IPS DF 6.9 (cell line): ENCODE data around the gene NRXN3.

Experiments
- DNase-seq: peaks from one replicate; pipeline ENCODE4 v3.0.0-alpha.2; 2013; ENCODE audit warnings: low read depth, low spot score
- H3K27ac ChIP-seq: one replicate; pipeline ENCODE4 v1.5.1; 2013; ENCODE audit warnings: low read length, control low read depth
- H3K27me3 ChIP-seq: 2 replicates; pipeline ENCODE4 v1.6.1; 2013; ENCODE audit warnings: mild to moderate bottlenecking, low read length; ENCODE audit not compliant: control insufficient read depth, insufficient read depth
- H3K36me3 ChIP-seq: 2 replicates; pipeline ENCODE4 v1.6.1; 2013; ENCODE audit warnings: low read length; ENCODE audit not compliant: control insufficient read depth, insufficient read depth
- H3K4me1 ChIP-seq: 2 replicates; pipeline ENCODE4 v1.6.1; 2013; ENCODE audit warnings: low read length; ENCODE audit not compliant: control insufficient read depth, insufficient read depth
- H3K4me3 ChIP-seq: 2 replicates; pipeline ENCODE4 v1.5.1; 2013; ENCODE audit warnings: mild to moderate bottlenecking, low read length
- H3K9me3 ChIP-seq: 2 replicates; pipeline ENCODE4 v1.6.1; 2013; ENCODE audit warnings: low read length, inconsistent platforms; ENCODE audit not compliant: control insufficient read depth, insufficient read depth
- WGBS: extraction: QIAGEN DNeasy Blood & Tissue Kit; methylation state at CpG from one replicate; pipeline ENCODE4 v1.1.7; 2013; ENCODE audit warnings: mixed read lengths, missing lambda C conversion rate; ENCODE audit not compliant: insufficient read length, insufficient coverage; 5-methylcytosine and 5-hydroxymethylcytosine counted together

NRXN3 gene

DNA sequence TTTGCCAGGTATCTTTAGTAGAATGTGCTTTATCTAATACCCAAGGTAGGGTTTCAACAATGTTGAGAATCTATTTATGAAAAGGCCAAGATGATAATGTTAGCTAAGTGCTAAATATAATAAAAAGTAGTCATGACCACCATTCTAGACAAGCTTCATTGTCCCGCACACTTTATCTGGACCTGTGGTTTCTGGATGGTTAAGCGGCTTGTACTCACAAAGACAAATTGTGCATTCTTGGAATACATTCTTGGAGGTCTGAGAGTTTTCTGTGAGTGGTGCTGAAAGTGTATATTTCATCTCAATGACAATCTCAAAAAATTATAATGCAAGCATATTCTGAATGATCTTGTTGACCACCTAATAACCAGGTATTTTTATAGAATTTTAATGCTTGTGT, 1394.2 kb downstream of the NRXN3 start:
- H3K9me3 ChIP-seq: no peaks in the 10 kb centered on the region
- WGBS: no CpG with 5 or more reads among the region's 2 CpGs
- no peaks in the 10 kb centered on the region for H3K36me3 ChIP-seq
- H3K27ac ChIP-seq: no peak overlapping the region
- H3K4me1 ChIP-seq: no peaks in the 10 kb centered on the region
- no peaks in the 10 kb centered on the region for H3K27me3 ChIP-seq
- no peak for DNase-seq
- no peak overlapping the region for H3K4me3 ChIP-seq

DNA sequence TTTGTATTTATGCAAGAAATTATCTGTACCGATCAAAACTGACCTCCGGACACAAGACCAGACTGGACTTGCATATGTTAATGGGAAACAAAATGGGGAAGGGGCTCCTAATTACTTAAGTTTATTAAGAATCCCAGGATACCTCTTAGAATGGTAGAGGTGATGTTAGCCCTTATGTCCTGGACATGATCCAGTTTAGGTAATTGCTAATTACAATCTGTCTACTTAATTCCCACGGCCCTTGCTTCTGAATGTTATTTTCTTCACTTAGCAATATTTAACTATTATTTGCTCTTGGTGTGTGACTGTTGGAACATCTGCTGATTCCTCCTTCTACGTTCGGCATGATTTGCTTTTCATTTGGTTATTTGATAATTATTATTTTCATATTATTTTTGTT, 1397.1 kb downstream of the NRXN3 start:
- Histone ChIP-seq H3K27me3 (no peaks in the 10 kb centered on the region), H3K27ac (no peak overlapping the region), H3K9me3 (no peaks in the 10 kb centered on the region), H3K4me1 (no peaks in the 10 kb centered on the region), H3K36me3 (no peaks in the 10 kb centered on the region), H3K4me3 (no peak overlapping the region)
- no CpG with 5 or more reads among the region's 5 CpGs for WGBS
- no peak for DNase-seq

DNA sequence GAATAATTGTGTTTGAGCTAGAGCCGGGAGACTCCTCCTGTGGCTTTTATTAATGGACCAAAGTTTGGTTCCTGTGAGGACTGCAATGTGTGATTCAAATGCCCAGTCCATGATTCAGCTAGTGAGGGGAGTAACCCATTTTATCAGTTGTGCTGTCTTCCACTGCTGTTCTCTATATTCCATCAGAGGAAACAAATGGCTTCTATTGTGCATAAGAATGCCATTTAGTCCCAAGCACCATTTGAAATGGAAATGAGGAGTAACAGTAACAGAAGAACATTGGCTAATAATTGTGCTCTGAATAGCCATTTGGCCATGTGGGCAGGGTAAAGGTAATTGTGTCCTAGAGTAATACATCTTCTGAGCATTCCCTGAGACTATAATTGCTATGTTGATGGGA, 1398.4 kb downstream of the NRXN3 start:
- WGBS: no CpG with 5 or more reads among the region's 1 CpG

DNA sequence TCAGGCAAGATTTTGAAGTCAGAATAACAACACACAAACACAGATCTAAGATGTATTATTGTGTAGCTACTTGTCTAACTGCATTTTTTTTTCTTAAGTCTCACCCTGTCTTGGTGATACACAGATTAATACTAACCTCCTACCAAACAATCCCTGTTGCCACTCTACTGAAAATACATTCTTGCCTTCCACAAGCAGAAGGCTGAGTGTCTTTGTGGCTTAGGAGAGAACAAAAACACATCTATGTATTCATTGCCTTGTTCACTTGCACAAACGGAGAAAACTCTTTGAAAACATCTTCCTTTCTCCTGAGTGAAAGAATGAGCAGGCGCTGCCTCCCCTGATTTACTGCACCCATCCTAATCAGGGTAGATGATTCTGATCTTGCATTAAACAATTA, 1398.9 kb downstream of the NRXN3 start:
- no peak for DNase-seq
- Histone ChIP-seq H3K27me3 (no peaks in the 10 kb centered on the region), H3K4me1 (no peaks in the 10 kb centered on the region), H3K27ac (no peak overlapping the region), H3K36me3 (no peaks in the 10 kb centered on the region), H3K9me3 (no peaks in the 10 kb centered on the region), H3K4me3 (no peak overlapping the region)
- WGBS: no CpG with 5 or more reads among the region's 2 CpGs

More for the DNA sequence above, 1398.4 kb downstream of the NRXN3 start:
- Histone ChIP-seq H3K27me3 (no peaks in the 10 kb centered on the region), H3K9me3 (no peaks in the 10 kb centered on the region), H3K4me3 (no peak overlapping the region), H3K27ac (no peak overlapping the region), H3K4me1 (no peaks in the 10 kb centered on the region), H3K36me3 (no peaks in the 10 kb centered on the region)
- no peak for DNase-seq

DNA sequence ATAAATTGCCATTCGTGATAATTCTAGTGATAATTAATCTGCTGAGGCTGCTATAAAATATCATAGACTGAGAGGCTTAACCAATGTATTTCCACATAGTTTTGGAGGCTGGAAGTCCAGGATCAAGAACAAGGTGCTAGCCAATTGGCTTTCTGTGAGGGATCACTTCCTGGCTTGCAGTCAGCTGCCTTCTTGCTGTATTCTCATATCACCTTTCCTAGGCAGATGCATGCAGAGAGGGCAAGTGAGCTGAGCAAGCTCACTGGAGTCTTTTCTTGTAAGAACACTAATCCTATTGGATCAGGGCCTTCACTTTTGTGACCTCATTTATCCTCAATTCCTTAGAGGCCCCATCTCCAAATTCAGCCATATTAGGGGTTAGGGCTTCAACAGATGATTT, 1400.5 kb downstream of the NRXN3 start:
- H3K4me1 ChIP-seq: no peaks in the 10 kb centered on the region
- no peak overlapping the region for H3K27ac ChIP-seq
- H3K27me3 ChIP-seq: no peaks in the 10 kb centered on the region
- H3K36me3 ChIP-seq: no peaks in the 10 kb centered on the region
- no CpG with 5 or more reads among the region's 1 CpG for whole genome bisulfite sequencing
- no peaks in the 10 kb centered on the region for H3K9me3 ChIP-seq
- DNase-seq: no peak
- H3K4me3 ChIP-seq: no peak overlapping the region

DNA sequence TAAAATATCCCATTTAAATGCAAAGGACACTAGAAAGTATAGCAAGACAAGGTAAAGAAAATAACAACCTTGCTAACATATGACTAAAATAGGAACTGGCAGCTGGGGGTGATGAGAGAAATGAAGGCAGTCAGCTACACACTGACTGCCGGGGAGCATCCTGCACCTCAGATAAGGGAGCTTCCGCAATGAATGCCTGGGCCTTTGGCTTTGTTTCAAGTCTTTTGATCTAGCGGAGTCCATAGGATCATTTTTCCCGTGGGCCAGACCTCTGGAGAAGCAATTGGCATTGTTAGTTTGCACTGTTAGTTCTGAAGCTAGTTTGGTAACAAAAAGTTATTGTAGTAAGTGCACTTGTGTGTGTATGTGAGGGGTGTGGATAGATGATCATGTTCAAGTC, 1401.2 kb downstream of the NRXN3 start:
- no CpG with 5 or more reads among the region's 4 CpGs for WGBS
- Histone ChIP-seq H3K27ac (no peak overlapping the region), H3K4me3 (no peak overlapping the region), H3K9me3 (no peaks in the 10 kb centered on the region), H3K27me3 (no peaks in the 10 kb centered on the region), H3K36me3 (no peaks in the 10 kb centered on the region), H3K4me1 (no peaks in the 10 kb centered on the region)
- DNase-seq: no peak

DNA sequence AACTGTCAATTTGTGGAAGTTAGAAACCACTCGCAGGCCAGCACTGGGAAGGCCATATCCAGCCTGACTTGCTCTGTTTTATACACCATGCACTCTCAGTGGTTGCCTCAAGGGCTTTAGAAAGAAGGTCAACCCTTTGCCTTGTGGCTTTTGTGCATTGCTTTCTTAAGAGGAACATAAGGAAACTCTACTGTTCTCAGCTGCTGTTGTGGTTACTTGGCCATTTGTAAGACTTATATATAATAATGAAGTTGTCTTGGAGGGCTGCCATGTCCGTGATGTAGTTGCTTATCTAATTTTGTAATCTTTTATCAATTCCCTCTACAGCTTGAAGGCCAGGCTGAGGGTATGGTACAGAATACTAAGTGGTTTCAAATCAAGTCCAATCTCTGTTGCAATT, 1403.3 kb downstream of the NRXN3 start:
- no peaks in the 10 kb centered on the region for H3K27me3 ChIP-seq
- no peaks in the 10 kb centered on the region for H3K36me3 ChIP-seq
- H3K4me1 ChIP-seq: no peaks in the 10 kb centered on the region
- WGBS: no CpG with 5 or more reads among the region's 2 CpGs
- no peak overlapping the region for H3K27ac ChIP-seq
- no peaks in the 10 kb centered on the region for H3K9me3 ChIP-seq
- no peak overlapping the region for H3K4me3 ChIP-seq
- no peak for DNase-seq

DNA sequence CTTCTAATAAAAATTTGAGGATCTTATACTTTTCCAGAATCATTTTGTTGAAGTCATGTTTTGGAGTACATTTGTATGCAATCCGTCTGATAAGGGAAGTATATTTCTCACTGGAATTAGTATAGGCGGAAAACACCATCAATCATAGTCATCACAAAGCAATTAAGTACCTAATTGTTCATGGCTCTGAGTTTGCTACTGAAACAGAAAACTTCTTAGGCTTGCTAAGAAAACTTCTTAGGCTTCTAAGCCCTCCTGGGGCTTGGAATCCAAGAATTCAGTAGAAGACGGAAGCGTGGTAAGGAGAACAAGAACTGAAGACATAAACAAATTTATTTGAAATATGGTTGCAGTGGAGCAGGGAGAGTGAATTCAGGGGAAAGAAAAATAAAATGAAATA, 1404.9 kb downstream of the NRXN3 start:
- Histone ChIP-seq H3K27ac (no peak overlapping the region), H3K27me3 (no peaks in the 10 kb centered on the region), H3K4me1 (no peaks in the 10 kb centered on the region), H3K36me3 (no peaks in the 10 kb centered on the region), H3K4me3 (no peak overlapping the region), H3K9me3 (no peaks in the 10 kb centered on the region)
- DNase-seq: no peak
- no CpG with 5 or more reads among the region's 4 CpGs for WGBS

DNA sequence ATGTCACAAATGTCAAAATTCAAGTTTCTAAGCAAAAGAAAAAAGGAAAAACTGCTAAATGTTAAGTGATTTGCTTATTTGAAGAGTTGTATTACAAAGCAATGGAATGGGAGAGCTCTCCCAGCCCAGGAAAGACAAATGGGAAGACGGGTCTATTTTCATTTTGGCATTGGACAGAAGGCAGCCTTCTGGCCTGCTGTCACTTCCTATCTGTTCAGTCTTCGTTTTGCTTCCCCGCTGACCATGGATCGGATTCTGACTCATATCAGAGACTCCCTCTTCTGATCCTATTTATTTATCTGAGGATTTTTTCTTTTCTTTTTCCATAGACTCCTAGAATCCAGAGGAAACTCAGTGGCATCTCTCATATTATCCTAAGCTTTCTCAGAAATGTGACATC, 1406.3 kb downstream of the NRXN3 start:
- Histone ChIP-seq H3K4me1 (0 out of 2 replicates have a peak, but pooled peaks cover 1% of the 10 kb centered on the region), H3K36me3 (no peaks in the 10 kb centered on the region), H3K27me3 (no peaks in the 10 kb centered on the region), H3K27ac (no peak overlapping the region), H3K9me3 (no peaks in the 10 kb centered on the region), H3K4me3 (no peak overlapping the region)
- no CpG with 5 or more reads among the region's 4 CpGs for WGBS
- no peak for DNase-seq

DNA sequence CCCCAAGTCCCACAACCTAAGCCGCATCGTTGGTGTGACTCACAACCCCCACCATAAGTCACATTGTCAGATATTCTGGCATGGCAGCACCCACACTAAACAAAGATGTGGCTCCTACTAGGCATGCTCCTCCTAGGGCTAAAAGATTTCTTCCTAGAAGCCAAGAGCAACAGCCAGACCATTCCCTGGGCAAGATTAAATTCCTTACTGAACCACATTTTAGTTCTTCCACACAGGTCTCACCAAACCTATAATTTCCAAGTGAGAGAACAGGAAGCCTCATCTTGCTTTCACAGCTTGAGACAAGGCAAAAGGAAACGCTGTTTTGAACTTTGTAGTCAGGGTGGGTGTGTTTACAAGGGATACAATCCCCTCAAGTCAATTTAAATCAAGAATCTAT, 1408.3 kb downstream of the NRXN3 start:
- Histone ChIP-seq H3K27ac (no peak overlapping the region), H3K4me1 (peaks cover 1% of the 10 kb centered on the region; the same call in 1 of the 2 replicates), H3K4me3 (no peak overlapping the region), H3K27me3 (no peaks in the 10 kb centered on the region), H3K36me3 (no peaks in the 10 kb centered on the region), H3K9me3 (no peaks in the 10 kb centered on the region)
- DNase-seq: no peak
- WGBS: no CpG with 5 or more reads among the region's 3 CpGs

DNA sequence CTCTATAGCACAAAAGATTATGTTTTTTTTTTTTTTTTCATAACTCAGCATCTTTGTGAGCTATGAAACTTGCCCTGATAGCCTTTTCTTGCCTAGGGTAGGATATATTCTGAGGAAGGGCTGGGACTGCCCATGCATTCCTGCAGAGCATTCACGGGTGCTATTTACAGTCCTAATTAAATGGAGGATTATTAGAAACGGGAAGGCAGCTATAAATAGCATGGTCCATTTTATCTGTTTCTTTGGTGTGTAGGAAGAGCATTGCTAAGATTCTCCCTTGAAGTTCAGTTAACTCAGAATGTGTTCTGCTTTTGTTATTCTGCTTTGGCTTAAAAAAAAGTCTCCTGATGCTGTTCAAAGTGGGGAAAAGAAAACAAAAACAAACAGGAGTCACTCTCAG, 1410.2 kb downstream of the NRXN3 start:
- DNase-seq: no peak
- Histone ChIP-seq H3K27ac (no peak overlapping the region), H3K36me3 (no peaks in the 10 kb centered on the region), H3K4me1 (peaks cover 1% of the 10 kb centered on the region; the same call in 1 of the 2 replicates), H3K4me3 (no peak overlapping the region), H3K9me3 (no peaks in the 10 kb centered on the region), H3K27me3 (no peaks in the 10 kb centered on the region)
- WGBS: no CpG with 5 or more reads among the region's 2 CpGs
